H1 (cell line): Measurements from ENCODE around the gene ZBTB7B. TPM values are rescaled to one million over a fixed set of nuclear protein-coding genes. Genes with fewer than 3 reads are reported as not detected.

Source experiments
- CTCF ChIA-PET: fragments of 300-600 bp; sonication (Branson Sonifier 250); formaldehyde crosslinking; loops from one replicate; lab custom pipeline; 2021; ENCODE audit not compliant: partially characterized antibody; lab: Charles Lee
- POLR2A ChIA-PET: fragments of 300-600 bp; sonication (Branson Sonifier 250); formaldehyde crosslinking; loops from one replicate; lab custom pipeline; 2021; ENCODE audit warnings: inconsistent platforms; ENCODE audit not compliant: partially characterized antibody; lab: Charles Lee
- DNase-seq, 2 experiments: peaks; one replicate each; pipeline versions ENCODE4 v3.0.0 to v3.0.0-alpha.2; 2010 to 2022; ENCODE audit warnings: low spot score in 2 of 2, low read depth in 1 of 2, mixed read lengths in 1 of 2
- FAIRE-seq: peaks from 2 replicates; lab custom pipeline; 2011; peaks lifted over from hg19 to GRCh38; lab: Jason Lieb, UNC
- H2AFZ ChIP-seq: 2 replicates; pipeline ENCODE4 v1.8.1; 2012; ENCODE audit warnings: low read length, inconsistent platforms
- H2AK5ac ChIP-seq: 2 replicates; pipeline ENCODE4 v1.6.1; 2013; ENCODE audit warnings: low read depth, low read length
- H2BK120ac ChIP-seq: replicated peaks from 2 replicates; pipeline ENCODE3; 2013; ENCODE audit warnings: low read depth, low read length, inconsistent platforms
- H2BK12ac ChIP-seq: 2 replicates; pipeline ENCODE4 v1.6.1; 2013; ENCODE audit warnings: low read depth, low read length
- H2BK15ac ChIP-seq: 2 replicates; pipeline ENCODE4 v1.6.1; 2013; ENCODE audit warnings: low read length
- H2BK20ac ChIP-seq: 2 replicates; pipeline ENCODE4 v1.6.1; 2013; ENCODE audit warnings: low read length
- H2BK5ac ChIP-seq: 2 replicates; pipeline ENCODE4 v1.6.1; 2013; ENCODE audit warnings: low read depth, low read length
- H3K14ac ChIP-seq: 2 replicates; pipeline ENCODE4 v1.6.1; 2013; ENCODE audit warnings: inconsistent platforms; ENCODE audit not compliant: insufficient read length
- H3K18ac ChIP-seq: 2 replicates; pipeline ENCODE4 v1.6.1; 2013; ENCODE audit warnings: low read length; ENCODE audit errors: extremely low read depth
- H3K23ac ChIP-seq: 2 replicates; pipeline ENCODE4 v1.6.1; 2013; ENCODE audit warnings: inconsistent platforms; ENCODE audit not compliant: insufficient read length
- H3K23me2 ChIP-seq: 2 replicates; pipeline ENCODE4 v1.6.1; 2013; ENCODE audit warnings: low read depth, low read length
- H3K27ac ChIP-seq: 2 replicates; pipeline ENCODE4 v1.6.1; 2011; ENCODE audit warnings: low read depth, low read length, inconsistent platforms
- H3K27me3 ChIP-seq, 4 experiments: replicated peaks in 1 of 4; 1 replicate in 1 of 4; 2 replicates in 3 of 4; pipeline versions ENCODE4 v1.6.1 to v1.8.1; 2011 to 2013; ENCODE audit warnings: low read length in 3 of 4, mild to moderate bottlenecking in 3 of 4, inconsistent platforms in 2 of 4, mixed read lengths in 2 of 4, moderate library complexity in 1 of 4; ENCODE audit not compliant: control insufficient read depth in 3 of 4, insufficient read depth in 3 of 4; ENCODE audit errors: extremely low read depth in 1 of 4
- H3K36me3 ChIP-seq, 4 experiments: 2 replicates each; pipeline versions ENCODE4 v1.6.1 to v1.8.1; 2011 to 2013; ENCODE audit warnings: mild to moderate bottlenecking in 4 of 4, low read length in 3 of 4, moderate library complexity in 2 of 4, control low read depth in 1 of 4, inconsistent platforms in 1 of 4; ENCODE audit not compliant: insufficient read depth in 4 of 4, control insufficient read depth in 2 of 4
- H3K4ac ChIP-seq: replicated peaks from 2 replicates; pipeline ENCODE3; 2013; ENCODE audit warnings: low read length, low read depth, mixed read lengths, inconsistent platforms; ENCODE audit not compliant: insufficient read length
- H3K4me1 ChIP-seq, 4 experiments: replicated peaks in 1 of 4; 1 replicate in 1 of 4; 2 replicates in 3 of 4; pipeline versions ENCODE4 v1.6.1 to v1.8.1; 2011 to 2013; ENCODE audit warnings: low read length in 3 of 4, inconsistent platforms in 2 of 4, mixed read lengths in 1 of 4; ENCODE audit not compliant: insufficient read depth in 4 of 4, control insufficient read depth in 3 of 4
- H3K4me2 ChIP-seq, 2 experiments: 2 replicates each; pipeline versions ENCODE4 v1.6.1 to v1.8.1; 2011 to 2013; ENCODE audit warnings: low read depth in 2 of 2, low read length in 2 of 2, control low read depth in 1 of 2, inconsistent platforms in 1 of 2, mild to moderate bottlenecking in 1 of 2; ENCODE audit not compliant: insufficient read depth in 1 of 2
- H3K4me3 ChIP-seq, 4 experiments: fragments of 200-600, 300-600 bp in 1 of 4; sonication (generic), shearing (Covaris generic), sonication (Bioruptor Twin) in 1 of 4; 2 replicates each; pipeline versions ENCODE4 v1.5.1 to v1.8.1; 2011 to 2016; ENCODE audit warnings: low read length in 4 of 4, low read depth in 3 of 4, control low read depth in 2 of 4, inconsistent platforms in 2 of 4, mild to moderate bottlenecking in 2 of 4, mixed read lengths in 1 of 4, moderate library complexity in 1 of 4; ENCODE audit not compliant: insufficient read depth in 2 of 4; ENCODE audit errors: extremely low read depth in 1 of 4
- H3K56ac ChIP-seq: replicated peaks from 2 replicates; pipeline ENCODE3; 2013; ENCODE audit warnings: low read depth, mild to moderate bottlenecking, mixed read lengths, low read length, inconsistent platforms; ENCODE audit not compliant: insufficient read length
- H3K79me1 ChIP-seq: 2 replicates; pipeline ENCODE4 v1.6.1; 2013; ENCODE audit warnings: low read depth, low read length, control low read depth
- H3K79me2 ChIP-seq, 2 experiments: 2 replicates each; pipeline versions ENCODE4 v1.6.1 to v1.8.1; 2012 to 2013; ENCODE audit warnings: low read length in 2 of 2, mild to moderate bottlenecking in 2 of 2, inconsistent platforms in 1 of 2; ENCODE audit not compliant: insufficient read depth in 2 of 2, control insufficient read depth in 1 of 2
- H3K9ac ChIP-seq, 4 experiments: replicated peaks in 1 of 4; 1 replicate in 1 of 4; 2 replicates in 3 of 4; pipeline versions ENCODE4 v1.6.1 to v1.8.1; 2011 to 2013; ENCODE audit warnings: low read depth in 3 of 4, low read length in 3 of 4, control low read depth in 2 of 4, mild to moderate bottlenecking in 2 of 4, moderate library complexity in 2 of 4, inconsistent platforms in 1 of 4; ENCODE audit errors: extremely low read depth in 1 of 4
- H3K9me3 ChIP-seq, 2 experiments: 2 replicates each; pipeline versions ENCODE4 v1.6.1 to v1.8.1; 2012 to 2013; ENCODE audit warnings: mild to moderate bottlenecking in 2 of 2, moderate library complexity in 2 of 2, control low read depth in 1 of 2, inconsistent platforms in 1 of 2, low read depth in 1 of 2, low read length in 1 of 2, mixed read lengths in 1 of 2; ENCODE audit not compliant: insufficient read depth in 2 of 2
- H4K20me1 ChIP-seq, 2 experiments: replicated peaks in 1 of 2; 2 replicates each; pipeline versions ENCODE3 to v1.8.1; 2011 to 2013; ENCODE audit warnings: inconsistent platforms in 2 of 2, low read length in 2 of 2, mild to moderate bottlenecking in 1 of 2; ENCODE audit not compliant: insufficient read depth in 2 of 2, control insufficient read depth in 1 of 2
- H4K5ac ChIP-seq: 2 replicates; pipeline ENCODE4 v1.6.1; 2013; ENCODE audit warnings: low read length, low read depth, mixed read lengths, inconsistent platforms; ENCODE audit not compliant: insufficient read length
- H4K8ac ChIP-seq: 2 replicates; pipeline ENCODE4 v1.8.0; 2013; ENCODE audit warnings: mild to moderate bottlenecking, moderate library complexity, low read length, inconsistent platforms; ENCODE audit not compliant: insufficient read depth; ENCODE audit errors: extremely low read depth
- H4K91ac ChIP-seq: replicated peaks from 2 replicates; pipeline ENCODE3; 2013; ENCODE audit warnings: low read length, mixed read lengths, inconsistent platforms; ENCODE audit not compliant: insufficient read length
- ASH2L ChIP-seq: fragments of 200-600, 300-600 bp; sonication (generic); IDR thresholded peaks from one replicate; pipeline ENCODE4 v1.7.1; 2017; ENCODE audit warnings: low read length
- BRCA1 ChIP-seq: IDR thresholded peaks from 2 replicates; pipeline ENCODE4 v1.6.1; 2012; ENCODE audit warnings: low read depth, low read length, improper control_type of control experiment
- CHD1 ChIP-seq: IDR thresholded peaks from 2 replicates; pipeline ENCODE4 v1.6.1; 2012; ENCODE audit warnings: low read depth, low read length, improper control_type of control experiment
- CTBP2 ChIP-seq: IDR thresholded peaks from 2 replicates; pipeline ENCODE4 v1.7.0; 2011; ENCODE audit warnings: borderline replicate concordance, mild to moderate bottlenecking, moderate library complexity, mixed read lengths, low read length; ENCODE audit not compliant: insufficient read depth, insufficient read length
- JUN ChIP-seq: IDR thresholded peaks from 2 replicates; pipeline ENCODE4 v1.6.1; 2011; ENCODE audit warnings: low read depth, mild to moderate bottlenecking, improper control_type of control experiment, low read length
- SUZ12 ChIP-seq: fragments of 200-600 bp; sonication (generic); IDR thresholded peaks from 2 replicates; pipeline ENCODE4 v1.6.1; 2012; ENCODE audit warnings: mild to moderate bottlenecking, inconsistent platforms, low read length, moderate library complexity, mixed read lengths
- WGBS, 2 experiments: shearing (Covaris generic) in 1 of 2; methylation state at CpG; one replicate each; pipeline versions ENCODE4 v1.1.6 to v1.1.7; 2013 to 2015; ENCODE audit warnings: low lambda C conversion rate in 2 of 2, mixed read lengths in 2 of 2, inconsistent platforms in 1 of 2, low coverage in 1 of 2, missing lambda C conversion rate in 1 of 2; ENCODE audit not compliant: insufficient replicate concordance in 2 of 2, insufficient coverage in 1 of 2, insufficient read length in 1 of 2; ENCODE audit errors: extremely low coverage in 1 of 2, missing lambda C conversion rate in 1 of 2; 5-methylcytosine and 5-hydroxymethylcytosine counted together
- polyA plus RNA-seq, 7 experiments: library from polyadenylated mRNA; depleted of rRNA in 3 of 7; stranded (reverse) in 5 of 7; unstranded in 2 of 7; fragments of >200 nt in 5 of 7; fragments of 200-250 nt in 2 of 7; gene quantifications; 1 replicate in 5 of 7; 2 replicates in 1 of 7; 4 replicates in 1 of 7; pipeline versions ENCODE4 v1.2.1 to v1.2.3, GENCODE V29; 2011 to 2013; ENCODE audit warnings: missing spikeins in 2 of 7, mixed read lengths in 2 of 7
- total RNA-seq: library from RNA; stranded (reverse); fragmentation: NEBNext Ultra II Directional; extraction: Animal tissue kit (Norgen Biotek cat#: 25700); gene quantifications from 2 replicates; pipeline ENCODE4 v1.2.1, GENCODE V29; 2021
- TF ChIP-seq, protein P1 (sequence below): IDR thresholded peaks from 2 replicates; pipeline ENCODE4 v1.6.1; 2012; ENCODE audit warnings: inconsistent platforms

The ZBTB7B gene
- total and polyA plus RNA-seq, 2 of the 8 experiments (the other 6 are each of a cell fraction or from before 2014, with no cell fraction given), result 24.5 to 36.9 TPM

DNA sequence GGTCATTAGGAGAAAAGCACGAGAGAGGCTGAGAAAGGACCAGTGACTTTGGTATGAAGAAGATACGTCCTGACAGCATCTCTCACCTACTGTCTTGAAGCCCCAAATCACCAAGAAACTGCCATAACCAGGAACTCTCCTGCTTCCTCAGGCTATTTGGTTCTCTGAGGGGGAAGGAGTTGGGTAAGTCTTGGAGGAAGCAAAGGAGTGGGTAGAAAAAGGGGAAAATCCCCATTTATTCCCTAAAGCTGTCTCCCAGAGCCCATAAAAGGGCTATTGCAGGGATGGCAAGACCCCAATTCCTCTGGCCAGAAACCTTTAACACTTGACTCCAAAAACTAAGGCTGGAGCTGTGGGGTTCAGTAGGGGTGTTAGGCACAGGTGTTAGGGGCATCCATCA is 44.6 kb upstream of the ZBTB7B start:
- no peak overlapping the region for H4K91ac ChIP-seq
- H2BK5ac ChIP-seq, result no peak overlapping the region
- DNase-seq (no peak), FAIRE-seq (no peak)
- H2BK15ac ChIP-seq, result no peak overlapping the region
- H3K4me1 ChIP-seq, result peaks cover 4 to 31% (median 9%) of the 10 kb centered on the region in 4 experiments
- no peak overlapping the region for H2BK12ac ChIP-seq
- H3K4me3 ChIP-seq, result no peak overlapping the region
- H3K23ac ChIP-seq, result no peak overlapping the region
- H3K4ac ChIP-seq, result no peak overlapping the region
- no peak overlapping the region for H3K18ac ChIP-seq
- POLR2A ChIA-PET, result interaction anchor here (1.4 to 18.6 kb wide), 2 partner anchors 13 to 26 kb away, joined by 5 to 662 read pairs; partner anchors contain the start of genes CKS1B, FLAD1, LENEP and SHC1
- H3K27ac ChIP-seq, result no peak overlapping the region
- no peak overlapping the region for H3K14ac ChIP-seq
- H2BK20ac ChIP-seq, result no peak overlapping the region
- CTCF ChIA-PET, result interaction anchor here (1.7 to 9.8 kb wide), 3 partner anchors 12 to 127 kb away, joined by 4 to 132 read pairs (median 18); partner anchors contain the start of genes LENEP and SHC1
- H4K8ac ChIP-seq, result no peak overlapping the region
- H3K79me1 ChIP-seq, result peaks cover 10% of the 10 kb centered on the region
- H3K27me3 ChIP-seq, result no peaks in the 10 kb centered on the region; a peak in 1 of 7 replicates
- H4K20me1 ChIP-seq, result peaks cover 1 to 10% of the 10 kb centered on the region in 2 experiments
- H2AK5ac ChIP-seq, result no peak overlapping the region
- H3K36me3 ChIP-seq, result peaks cover 3 to 6% (median 5%) of the 10 kb centered on the region in 4 experiments; a peak in 5 of 8 replicates
- no peak for TF ChIP-seq SUZ12
- TF ChIP-seq CTBP2, result no peak
- no peak for TF ChIP-seq CHD1
- TF ChIP-seq, protein P1, sequence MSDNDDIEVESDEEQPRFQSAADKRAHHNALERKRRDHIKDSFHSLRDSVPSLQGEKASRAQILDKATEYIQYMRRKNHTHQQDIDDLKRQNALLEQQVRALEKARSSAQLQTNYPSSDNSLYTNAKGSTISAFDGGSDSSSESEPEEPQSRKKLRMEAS, result no peak
- TF ChIP-seq BRCA1, result no peak
- TF ChIP-seq ASH2L, result no peak
- no peak for TF ChIP-seq JUN
- no peak overlapping the region for H2AFZ ChIP-seq
- no peak overlapping the region for H3K9ac ChIP-seq
- H3K79me2 ChIP-seq, result peaks cover 0 to 17% of the 10 kb centered on the region in 2 experiments
- H3K9me3 ChIP-seq, result no peaks in the 10 kb centered on the region
- H3K23me2 ChIP-seq, result peaks cover 5% of the 10 kb centered on the region
- no peak overlapping the region for H4K5ac ChIP-seq
- no peak overlapping the region for H3K56ac ChIP-seq
- no peak overlapping the region for H2BK120ac ChIP-seq
- no peak overlapping the region for H3K4me2 ChIP-seq
- 88% methylated on average over 2 of the region's 2 CpGs; no CpG with 5 or more reads in 1 of the 2 experiments for WGBS, 2 experiments
